ENCODE measurements around the gene MAP3K7CL. TPM values are rescaled to one million over a fixed set of nuclear protein-coding genes. Genes with fewer than 3 reads are reported as not detected.

The MAP3K7CL gene
- total and polyA plus RNA-seq, 2 of the 8 experiments (the other 6 are each of a cell fraction or from before 2014, with no cell fraction given) = not detected

DNA sequence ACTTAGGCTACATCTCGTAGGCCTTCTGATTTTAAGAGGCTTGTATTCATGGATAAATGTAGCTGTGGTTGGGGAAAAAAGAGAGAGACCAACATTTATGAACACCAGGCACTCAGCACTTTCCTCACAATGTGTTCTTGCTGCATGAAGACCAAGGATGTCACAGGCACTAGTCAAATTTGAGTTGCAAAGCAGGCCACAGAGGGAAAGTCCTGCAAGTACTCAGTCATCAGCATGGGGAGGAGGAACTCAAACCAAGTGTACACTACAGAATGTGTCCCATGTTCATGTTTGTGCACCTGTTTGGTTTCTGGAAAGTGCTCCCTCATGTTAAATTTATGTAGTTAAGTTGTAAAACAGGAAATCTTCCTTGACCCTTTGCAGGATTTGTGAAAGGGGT is 8.7 kb upstream of the MAP3K7CL start:
- Histone ChIP-seq H3K23ac (ENCODE audit: insufficient read length) (no peak overlapping the region), H3K4ac (replicated peaks; ENCODE audit: insufficient read length, low read depth, low read length) (no peak overlapping the region), H3K4me2 (ENCODE audit: insufficient read depth in 1 of 2, low read depth in 2 of 2, low read length in 2 of 2) (no peak overlapping the region), H3K56ac (replicated peaks; ENCODE audit: insufficient read length, low read depth, low read length) (no peak overlapping the region), H2AFZ (ENCODE audit: low read length) (no peak overlapping the region; the same call in 1 of the 2 replicates), H3K9me3 (ENCODE audit: insufficient read depth in 2 of 2, low read depth in 1 of 2, low read length in 1 of 2) (no peaks in the 10 kb centered on the region), H4K5ac (ENCODE audit: insufficient read length, low read depth, low read length) (no peak overlapping the region), H2BK120ac (replicated peaks; ENCODE audit: low read depth, low read length) (no peak overlapping the region), H3K79me1 (ENCODE audit: low read depth, low read length) (no peaks in the 10 kb centered on the region), H3K79me2 (ENCODE audit: control insufficient read depth in 1 of 2, insufficient read depth in 2 of 2, low read length in 2 of 2) (no peaks in the 10 kb centered on the region), H3K18ac (ENCODE audit: extremely low read depth, low read length) (no peak overlapping the region), H4K20me1 (replicated peaks in 1 of 2; ENCODE audit: control insufficient read depth in 1 of 2, insufficient read depth in 2 of 2, low read length in 2 of 2) (no peaks in the 10 kb centered on the region), H3K27me3 (replicated peaks in 1 of 4; ENCODE audit: control insufficient read depth in 3 of 4, extremely low read depth in 1 of 4, insufficient read depth in 3 of 4, low read length in 3 of 4) (no peaks in the 10 kb centered on the region), H3K4me3 (ENCODE audit: extremely low read depth in 1 of 4, insufficient read depth in 2 of 4, low read depth in 3 of 4, low read length in 4 of 4) (no peak overlapping the region), H3K23me2 (ENCODE audit: low read depth, low read length) (no peaks in the 10 kb centered on the region), H3K4me1 (replicated peaks in 1 of 4; ENCODE audit: control insufficient read depth in 3 of 4, insufficient read depth in 4 of 4, low read length in 3 of 4) (no peaks in the 10 kb centered on the region), H2AK5ac (ENCODE audit: low read depth, low read length) (no peak overlapping the region), H2BK5ac (ENCODE audit: low read depth, low read length) (no peak overlapping the region), H3K14ac (ENCODE audit: insufficient read length) (no peak overlapping the region), H3K36me3 (ENCODE audit: control insufficient read depth in 2 of 4, insufficient read depth in 4 of 4, low read length in 3 of 4) (no peaks in the 10 kb centered on the region), H2BK20ac (ENCODE audit: low read length) (no peak overlapping the region), H2BK15ac (ENCODE audit: low read length) (no peak overlapping the region), H2BK12ac (ENCODE audit: low read depth, low read length) (no peak overlapping the region), H4K8ac (ENCODE audit: extremely low read depth, insufficient read depth, low read length) (no peak overlapping the region), H3K27ac (ENCODE audit: low read depth, low read length) (no peak overlapping the region), H4K91ac (replicated peaks; ENCODE audit: insufficient read length, low read length) (no peak overlapping the region), H3K9ac (replicated peaks in 1 of 4; ENCODE audit: extremely low read depth in 1 of 4, low read depth in 3 of 4, low read length in 3 of 4) (no peak overlapping the region)
- no peak for FAIRE-seq
- POLR2A ChIA-PET (ENCODE audit: partially characterized antibody) = no interaction called here
- 76% methylated on average over 1 of the region's 1 CpG; no CpG with 5 or more reads in 1 of the 2 experiments for WGBS, 2 experiments (ENCODE audit: extremely low coverage in 1 of 2, insufficient coverage in 1 of 2, insufficient read length in 1 of 2, insufficient replicate concordance in 2 of 2, low coverage in 1 of 2, low lambda C conversion rate in 2 of 2, missing lambda C conversion rate in 1 of 2)
- no peak for DNase-seq (ENCODE audit: low read depth in 1 of 2, low spot score in 2 of 2)
- CTCF ChIA-PET (ENCODE audit: partially characterized antibody) = interaction anchor here (0.7 kb wide), 1 partner anchor 227 kb away, joined by 4 read pairs; no protein-coding TSS in a partner anchor
- TF ChIP-seq SRF (IDR thresholded peaks at IDR 0.05; ENCODE audit: low read depth, low read length) (no peak), ZNF274 (IDR thresholded peaks at IDR 0.05; ENCODE audit: borderline replicate concordance, extremely low read depth, low read length) (no peak), SIN3A (conservative IDR thresholded peaks at IDR 0.05 in 1 of 2, IDR thresholded peaks at IDR 0.05 in 1 of 2; ENCODE audit: low read depth in 1 of 2, low read length in 2 of 2) (no peak), TEAD4 (IDR thresholded peaks at IDR 0.05; ENCODE audit: low read depth, low read length) (no peak), HDAC6 (IDR thresholded peaks at IDR 0.05; ENCODE audit: low read depth, low read length) (no peak), BACH1 (IDR thresholded peaks at IDR 0.05; ENCODE audit: low read length) (no peak), KDM1A (IDR thresholded peaks at IDR 0.05; ENCODE audit: borderline replicate concordance, low read length) (no peak), YY1 (IDR thresholded peaks at IDR 0.05; ENCODE audit: low read depth, low read length) (no peak), ASH2L (IDR thresholded peaks at IDR 0.05; ENCODE audit: low read length) (no peak), CTBP2 (IDR thresholded peaks at IDR 0.05; ENCODE audit: borderline replicate concordance, insufficient read depth, insufficient read length, low read length) (no peak), JUN (IDR thresholded peaks at IDR 0.05; ENCODE audit: low read depth, low read length) (no peak), JUND (IDR thresholded peaks at IDR 0.05; ENCODE audit: low read length) (no peak), BRCA1 (IDR thresholded peaks at IDR 0.05; ENCODE audit: low read depth, low read length) (no peak)
- TF ChIP-seq, protein P1, sequence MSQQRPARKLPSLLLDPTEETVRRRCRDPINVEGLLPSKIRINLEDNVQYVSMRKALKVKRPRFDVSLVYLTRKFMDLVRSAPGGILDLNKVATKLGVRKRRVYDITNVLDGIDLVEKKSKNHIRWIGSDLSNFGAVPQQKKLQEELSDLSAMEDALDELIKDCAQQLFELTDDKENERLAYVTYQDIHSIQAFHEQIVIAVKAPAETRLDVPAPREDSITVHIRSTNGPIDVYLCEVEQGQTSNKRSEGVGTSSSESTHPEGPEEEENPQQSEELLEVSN (IDR thresholded peaks at IDR 0.05) = no peak
